Measurements from ENCODE around the gene DNM3.

DNM3 gene

DNA sequence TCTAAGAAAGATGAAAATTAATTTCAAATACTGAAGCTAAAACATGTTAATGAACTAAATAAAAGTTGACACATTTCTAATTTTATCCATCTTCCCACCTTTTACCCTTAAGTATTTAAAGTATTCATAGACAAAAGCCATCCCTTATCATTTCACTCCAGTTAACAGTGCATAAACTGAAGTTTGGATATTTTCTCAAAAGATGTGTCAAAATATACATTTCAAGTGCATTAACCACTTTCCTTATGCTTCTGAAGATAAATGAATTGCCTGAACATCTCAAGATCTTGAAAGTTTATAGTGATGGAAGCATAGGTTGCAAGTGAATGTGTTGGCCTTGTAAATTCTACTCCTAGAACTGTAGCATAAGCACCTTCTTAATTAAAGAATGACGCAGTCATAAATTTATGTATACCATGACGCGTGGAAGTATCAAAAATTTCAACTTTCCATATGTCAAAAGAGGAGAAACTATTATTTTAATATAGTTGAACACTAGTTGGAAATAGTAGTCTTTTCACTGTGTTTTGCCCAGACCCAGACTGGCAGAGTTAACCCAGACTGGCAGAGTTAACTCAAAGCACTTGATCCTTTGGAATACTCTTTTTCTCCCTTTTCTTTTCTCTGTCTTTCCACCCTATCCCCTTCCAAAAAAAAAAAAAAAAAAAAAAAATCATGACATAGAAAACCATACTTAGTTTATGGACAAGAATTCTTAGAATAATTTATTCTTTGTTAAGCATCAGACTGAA is 296.6 kb downstream of the DNM3 start:
- TF ChIP-seq, protein P1, sequence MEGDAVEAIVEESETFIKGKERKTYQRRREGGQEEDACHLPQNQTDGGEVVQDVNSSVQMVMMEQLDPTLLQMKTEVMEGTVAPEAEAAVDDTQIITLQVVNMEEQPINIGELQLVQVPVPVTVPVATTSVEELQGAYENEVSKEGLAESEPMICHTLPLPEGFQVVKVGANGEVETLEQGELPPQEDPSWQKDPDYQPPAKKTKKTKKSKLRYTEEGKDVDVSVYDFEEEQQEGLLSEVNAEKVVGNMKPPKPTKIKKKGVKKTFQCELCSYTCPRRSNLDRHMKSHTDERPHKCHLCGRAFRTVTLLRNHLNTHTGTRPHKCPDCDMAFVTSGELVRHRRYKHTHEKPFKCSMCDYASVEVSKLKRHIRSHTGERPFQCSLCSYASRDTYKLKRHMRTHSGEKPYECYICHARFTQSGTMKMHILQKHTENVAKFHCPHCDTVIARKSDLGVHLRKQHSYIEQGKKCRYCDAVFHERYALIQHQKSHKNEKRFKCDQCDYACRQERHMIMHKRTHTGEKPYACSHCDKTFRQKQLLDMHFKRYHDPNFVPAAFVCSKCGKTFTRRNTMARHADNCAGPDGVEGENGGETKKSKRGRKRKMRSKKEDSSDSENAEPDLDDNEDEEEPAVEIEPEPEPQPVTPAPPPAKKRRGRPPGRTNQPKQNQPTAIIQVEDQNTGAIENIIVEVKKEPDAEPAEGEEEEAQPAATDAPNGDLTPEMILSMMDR (IDR thresholded peaks at IDR 0.05; ENCODE audit: insufficient read depth, low read depth, low read length, missing control alignments): no peak
- no peak overlapping the region for H3K4me3 ChIP-seq (ENCODE audit: low read depth, low read length)
- no peak for DNase-seq (ENCODE audit: low read depth)

DNA sequence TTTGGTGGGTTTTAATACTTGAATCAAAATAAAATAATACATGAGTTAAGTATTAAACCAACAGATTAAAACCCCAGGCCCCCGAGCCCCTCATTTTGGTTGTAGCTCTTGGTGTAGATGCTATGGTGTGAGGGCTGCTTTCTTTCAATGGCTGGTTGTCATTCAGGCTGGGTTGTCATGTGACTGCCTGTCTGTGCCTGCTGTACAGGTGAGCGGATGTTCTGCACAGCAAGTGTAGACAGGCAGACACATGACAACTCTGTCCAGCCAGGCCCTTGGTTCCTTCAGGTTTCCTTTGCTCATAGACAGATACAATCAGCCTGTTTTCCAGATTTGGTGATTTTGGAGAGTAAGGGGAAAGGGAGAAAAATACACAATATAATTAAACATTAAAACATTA is 297.3 kb downstream of the DNM3 start:
- no peak overlapping the region for H3K4me3 ChIP-seq (ENCODE audit: low read depth, low read length)
- DNase-seq (ENCODE audit: low read depth): no peak
- TF ChIP-seq, protein P1 (IDR thresholded peaks at IDR 0.05; ENCODE audit: insufficient read depth, low read depth, low read length, missing control alignments): no peak

DNA sequence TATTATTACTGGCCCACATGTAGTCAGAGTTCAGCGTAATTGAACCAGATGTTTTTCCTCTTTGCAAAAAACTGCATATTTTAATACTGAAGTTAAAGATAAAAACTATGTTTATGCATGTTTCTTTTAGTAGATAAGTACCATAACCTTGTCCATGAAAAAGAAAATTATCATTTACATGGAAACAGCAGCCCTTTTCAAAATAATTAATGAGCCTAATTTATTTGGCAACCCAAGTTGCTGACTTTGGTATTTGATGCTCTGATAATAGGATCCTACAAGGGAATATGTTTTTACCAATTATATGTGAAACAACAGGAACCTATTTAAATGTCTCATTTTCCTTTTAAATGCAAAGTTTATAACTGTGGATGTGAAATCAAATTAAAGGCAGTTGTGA is 297.9 kb downstream of the DNM3 start:
- H3K4me3 ChIP-seq (ENCODE audit: low read depth, low read length): no peak overlapping the region
- TF ChIP-seq, protein P1 (IDR thresholded peaks at IDR 0.05; ENCODE audit: insufficient read depth, low read depth, low read length, missing control alignments): no peak
- DNase-seq (ENCODE audit: low read depth): no peak

DNA sequence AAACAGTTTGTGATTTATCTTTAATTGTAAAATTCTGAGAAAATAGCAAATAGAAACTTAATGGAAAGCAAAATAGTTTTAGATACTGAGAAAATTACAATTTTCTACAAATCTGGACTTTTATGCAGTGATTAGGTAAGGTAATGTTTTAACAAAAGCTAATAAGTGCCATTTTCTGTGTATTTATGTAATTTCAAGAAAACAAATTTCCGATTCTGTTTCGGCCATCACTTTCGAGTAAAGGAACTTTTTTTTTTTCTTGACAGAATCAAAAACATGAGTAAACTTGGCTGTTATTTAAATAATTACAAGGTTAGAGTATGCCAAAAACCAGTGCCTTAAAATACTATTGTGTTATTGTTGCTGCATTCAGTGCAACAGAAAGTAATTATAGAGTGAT is 298.8 kb downstream of the DNM3 start:
- DNase-seq (ENCODE audit: low read depth): peak; percentile 19
- TF ChIP-seq, protein P1 (IDR thresholded peaks at IDR 0.05; ENCODE audit: insufficient read depth, low read depth, low read length, missing control alignments): no peak
- no peak overlapping the region for H3K4me3 ChIP-seq (ENCODE audit: low read depth, low read length)

DNA sequence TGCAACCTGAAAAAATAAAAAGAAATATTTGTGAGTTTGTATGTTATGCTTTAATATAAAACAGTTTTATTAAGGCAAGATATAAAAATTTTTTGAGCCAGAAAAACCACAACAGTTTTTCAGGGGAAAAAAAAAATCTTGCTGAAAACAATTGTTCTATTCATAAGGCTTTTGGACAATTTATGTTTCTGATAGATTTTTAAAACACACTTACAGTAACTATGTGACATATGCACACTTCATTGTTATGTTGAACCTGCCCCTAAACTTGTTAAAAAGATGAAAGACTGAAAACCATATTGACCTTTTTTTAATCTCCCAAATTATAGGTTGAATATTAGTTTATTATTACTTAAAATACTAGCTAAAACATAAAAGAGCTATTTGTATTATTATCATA is 299.3 kb downstream of the DNM3 start:
- DNase-seq (ENCODE audit: low read depth): no peak
- TF ChIP-seq, protein P1 (IDR thresholded peaks at IDR 0.05; ENCODE audit: insufficient read depth, low read depth, low read length, missing control alignments): no peak
- no peak overlapping the region for H3K4me3 ChIP-seq (ENCODE audit: low read depth, low read length)

DNA sequence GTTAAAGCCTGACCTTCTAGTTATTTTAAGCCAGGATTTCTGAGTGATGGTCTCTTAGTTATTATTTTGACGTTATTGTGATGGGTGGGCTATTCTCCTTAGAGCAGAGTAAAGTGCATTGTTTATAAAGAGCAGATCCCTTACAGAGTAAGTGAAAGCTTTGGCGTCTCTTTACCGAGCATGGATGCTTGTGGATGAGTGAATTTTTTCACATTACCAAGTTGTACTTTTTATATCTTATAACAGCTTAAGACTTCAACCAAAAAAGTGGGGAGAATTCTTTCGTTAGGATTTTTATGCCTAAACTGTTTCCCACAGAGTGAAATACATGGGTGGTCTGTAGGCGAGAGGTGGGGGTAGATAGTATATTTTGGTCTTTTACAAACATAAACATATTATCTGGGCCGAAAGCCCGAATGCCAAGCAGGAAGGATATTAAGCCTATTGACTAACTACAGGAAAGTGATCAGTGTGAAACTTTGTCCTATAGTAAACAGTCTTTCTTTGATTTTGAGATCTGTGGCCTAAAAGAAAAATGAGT is 300.1 kb downstream of the DNM3 start:
- TF ChIP-seq, protein P1 (IDR thresholded peaks at IDR 0.05; ENCODE audit: insufficient read depth, low read depth, low read length, missing control alignments): no peak
- no peak overlapping the region for H3K4me3 ChIP-seq (ENCODE audit: low read depth, low read length)

DNA sequence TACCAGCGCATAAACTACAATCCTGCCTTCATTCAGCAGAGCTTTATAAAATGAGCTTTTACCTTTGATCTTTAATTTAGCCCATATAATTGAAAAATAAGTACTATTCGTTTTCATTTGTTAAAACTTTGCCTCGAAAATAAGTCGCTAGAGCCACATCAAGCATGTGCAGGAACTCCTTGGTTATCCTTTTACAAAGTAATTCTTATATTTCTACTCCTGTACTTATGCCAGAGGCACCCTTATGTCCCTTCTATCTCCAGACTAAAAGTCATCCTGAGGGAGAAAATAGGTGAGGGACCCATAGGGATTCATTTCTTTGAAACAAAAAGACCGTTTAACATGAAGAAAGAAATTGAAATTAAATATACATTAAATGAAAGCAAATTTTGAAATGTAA is 301.0 kb downstream of the DNM3 start:
- DNase-seq (ENCODE audit: low read depth): no peak
- TF ChIP-seq, protein P1 (IDR thresholded peaks at IDR 0.05; ENCODE audit: insufficient read depth, low read depth, low read length, missing control alignments): no peak
- no peak overlapping the region for H3K4me3 ChIP-seq (ENCODE audit: low read depth, low read length)

More for the DNA sequence above, 300.1 kb downstream of the DNM3 start:
- no peak for DNase-seq (ENCODE audit: low read depth)
